Nephron progenitor cell (in vitro differentiated cells): Measurements from ENCODE around the gene SLC25A21.
"Not testable (repeated sequence)": the region's sequence is repeated elsewhere in the genome, so short reads cannot be mapped to it uniquely, and the experiment has no call there.

Experiments
- DNase-seq: peaks from one replicate; pipeline ENCODE4 v3.0.0; 2021
- H3K27ac Mint-ChIP-seq: 2 replicates; pipeline ENCODE4 v1.8.0; 2021; ENCODE audit warnings: mild to moderate bottlenecking, moderate library complexity, mixed read lengths
- H3K27me3 Mint-ChIP-seq: 2 replicates; pipeline ENCODE4 v1.8.0; 2021; ENCODE audit warnings: mild to moderate bottlenecking, low read depth, mixed read lengths; ENCODE audit not compliant: poor library complexity
- H3K36me3 Mint-ChIP-seq: 2 replicates; pipeline ENCODE4 v1.8.0; 2021; ENCODE audit warnings: low read depth, mixed read lengths
- H3K4me1 Mint-ChIP-seq: 2 replicates; pipeline ENCODE4 v1.8.0; 2021; ENCODE audit warnings: mixed read lengths
- H3K4me3 Mint-ChIP-seq: 2 replicates; pipeline ENCODE4 v1.8.0; 2021; ENCODE audit warnings: mild to moderate bottlenecking, moderate library complexity, mixed read lengths
- H3K9me3 Mint-ChIP-seq: 2 replicates; pipeline ENCODE4 v1.8.0; 2021; ENCODE audit warnings: mild to moderate bottlenecking, moderate library complexity, mixed read lengths
- TF ChIP-seq, protein P1 (sequence below): fragments of 200-600 bp; sonication (generic); IDR thresholded peaks from 2 replicates; pipeline ENCODE4 v1.5.0; 2021; ENCODE audit warnings: antibody characterized with exemption

The SLC25A21 gene

GRCh38 chr14:36915081-36915480 is 257.3 kb downstream of the SLC25A21 start:
- H3K36me3 Mint-ChIP-seq = no peaks in the 10 kb centered on the region
- TF ChIP-seq, protein P1, sequence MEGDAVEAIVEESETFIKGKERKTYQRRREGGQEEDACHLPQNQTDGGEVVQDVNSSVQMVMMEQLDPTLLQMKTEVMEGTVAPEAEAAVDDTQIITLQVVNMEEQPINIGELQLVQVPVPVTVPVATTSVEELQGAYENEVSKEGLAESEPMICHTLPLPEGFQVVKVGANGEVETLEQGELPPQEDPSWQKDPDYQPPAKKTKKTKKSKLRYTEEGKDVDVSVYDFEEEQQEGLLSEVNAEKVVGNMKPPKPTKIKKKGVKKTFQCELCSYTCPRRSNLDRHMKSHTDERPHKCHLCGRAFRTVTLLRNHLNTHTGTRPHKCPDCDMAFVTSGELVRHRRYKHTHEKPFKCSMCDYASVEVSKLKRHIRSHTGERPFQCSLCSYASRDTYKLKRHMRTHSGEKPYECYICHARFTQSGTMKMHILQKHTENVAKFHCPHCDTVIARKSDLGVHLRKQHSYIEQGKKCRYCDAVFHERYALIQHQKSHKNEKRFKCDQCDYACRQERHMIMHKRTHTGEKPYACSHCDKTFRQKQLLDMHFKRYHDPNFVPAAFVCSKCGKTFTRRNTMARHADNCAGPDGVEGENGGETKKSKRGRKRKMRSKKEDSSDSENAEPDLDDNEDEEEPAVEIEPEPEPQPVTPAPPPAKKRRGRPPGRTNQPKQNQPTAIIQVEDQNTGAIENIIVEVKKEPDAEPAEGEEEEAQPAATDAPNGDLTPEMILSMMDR = no peak
- no peaks in the 10 kb centered on the region for H3K9me3 Mint-ChIP-seq
- H3K4me1 Mint-ChIP-seq = peaks cover 49% of the 10 kb centered on the region
- H3K27ac Mint-ChIP-seq = peak overlapping the region; percentile 12
- H3K27me3 Mint-ChIP-seq = peaks cover 3% of the 10 kb centered on the region
- no peak for DNase-seq
- no peak overlapping the region for H3K4me3 Mint-ChIP-seq

DNA sequence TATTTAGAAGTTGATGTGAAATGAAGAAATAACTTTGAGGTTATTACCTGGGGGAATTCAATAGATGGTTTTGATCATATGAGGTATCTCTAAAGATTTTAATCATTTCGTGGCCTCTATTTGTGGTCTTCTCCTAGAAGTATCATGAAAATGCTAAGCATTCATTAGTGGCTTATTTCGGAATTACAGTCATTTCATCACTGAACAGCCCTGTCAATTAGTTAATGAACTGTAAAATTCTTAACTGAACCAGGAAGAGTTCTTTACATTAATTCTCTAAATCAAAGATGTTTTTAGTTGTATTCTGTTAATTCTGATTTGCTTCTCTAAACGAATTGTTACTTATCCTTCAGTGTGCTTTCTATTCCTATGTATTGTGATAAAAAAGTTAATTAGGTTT is 261.8 kb downstream of the SLC25A21 start:
- Mint-ChIP-seq H3K36me3 (no peaks in the 10 kb centered on the region), H3K9me3 (no peaks in the 10 kb centered on the region), H3K27me3 (peaks cover 7% of the 10 kb centered on the region), H3K4me3 (no peak overlapping the region), H3K27ac (no peak overlapping the region), H3K4me1 (peaks cover 28% of the 10 kb centered on the region)
- DNase-seq = no peak
- TF ChIP-seq, protein P1 = no peak

GRCh38 chr14:36905272-36905888 is 267.0 kb downstream of the SLC25A21 start:
- TF ChIP-seq, protein P1 = no peak
- peak; percentile 6 for DNase-seq
- no peaks in the 10 kb centered on the region for H3K36me3 Mint-ChIP-seq
- peak overlapping the region; percentile 77 for H3K27ac Mint-ChIP-seq
- H3K9me3 Mint-ChIP-seq = no peaks in the 10 kb centered on the region
- H3K27me3 Mint-ChIP-seq = peaks cover 4% of the 10 kb centered on the region
- no peak overlapping the region for H3K4me3 Mint-ChIP-seq
- peaks cover 25% of the 10 kb centered on the region for H3K4me1 Mint-ChIP-seq

GRCh38 chr14:36901861-36902260 is 270.5 kb downstream of the SLC25A21 start:
- Mint-ChIP-seq H3K27ac (no peak overlapping the region), H3K36me3 (peaks cover 27% of the 10 kb centered on the region), H3K9me3 (peaks cover 33% of the 10 kb centered on the region), H3K4me1 (peaks cover 25% of the 10 kb centered on the region), H3K4me3 (no peak overlapping the region), H3K27me3 (peaks cover 11% of the 10 kb centered on the region)
- no peak for DNase-seq
- TF ChIP-seq, protein P1 = no peak

DNA sequence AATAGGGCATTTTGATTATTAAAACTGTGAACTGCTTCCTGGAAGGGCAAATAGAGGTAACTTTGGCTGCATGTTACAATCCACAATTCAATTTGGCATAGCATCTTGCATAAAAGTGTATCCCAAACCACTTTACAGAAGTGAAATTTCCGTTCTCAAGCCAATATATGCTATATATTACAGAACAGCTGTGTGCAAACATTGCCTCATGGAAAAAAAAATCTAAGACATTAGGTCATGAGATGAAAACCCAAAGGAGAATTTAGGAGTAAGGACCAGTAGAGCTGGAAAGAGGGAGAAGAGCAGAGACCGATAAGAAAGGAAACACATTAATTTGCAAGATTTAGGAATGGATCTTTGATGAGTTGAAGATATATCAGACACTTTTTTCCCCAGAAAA is 271.6 kb downstream of the SLC25A21 start:
- Mint-ChIP-seq H3K4me1 (peaks cover 23% of the 10 kb centered on the region), H3K27ac (no peak overlapping the region), H3K9me3 (peaks cover 43% of the 10 kb centered on the region), H3K36me3 (peaks cover 30% of the 10 kb centered on the region), H3K4me3 (no peak overlapping the region), H3K27me3 (peaks cover 11% of the 10 kb centered on the region)
- DNase-seq = no peak
- TF ChIP-seq, protein P1 = no peak

DNA sequence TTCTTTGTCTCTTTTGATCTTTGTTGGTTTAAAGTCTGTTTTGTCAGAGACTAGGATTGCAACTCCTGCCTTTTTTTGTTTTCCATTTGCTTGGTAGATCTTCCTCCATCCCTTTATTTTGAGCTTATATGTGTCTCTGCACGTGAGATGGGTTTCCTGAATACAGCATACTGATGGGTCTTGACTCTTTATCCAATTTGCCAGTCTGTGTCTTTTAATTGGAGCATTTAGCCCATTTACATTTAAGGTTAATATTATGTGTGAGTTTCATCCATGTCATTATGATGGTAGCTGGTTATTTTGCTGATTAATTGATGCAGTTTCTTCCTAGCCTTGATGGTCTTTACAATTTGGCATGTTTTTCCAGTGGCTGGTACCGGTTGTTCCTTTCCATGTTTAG is 276.1 kb downstream of the SLC25A21 start:
- Mint-ChIP-seq H3K36me3 (peaks cover 34% of the 10 kb centered on the region), H3K9me3 (peaks cover 74% of the 10 kb centered on the region), H3K27me3 (peaks cover 11% of the 10 kb centered on the region)
- not testable (repeated sequence) for H3K4me3 Mint-ChIP-seq, DNase-seq, H3K4me1 Mint-ChIP-seq, H3K27ac Mint-ChIP-seq
